Astrocyte (in vitro differentiated cells and primary cell): ENCODE measurements around the gene MSLN. TPM values are rescaled to one million over a fixed set of nuclear protein-coding genes. Genes with fewer than 3 reads are reported as not detected.
A peak's percentile ranks its signal among the peaks of the same experiment; 100 is the strongest.

Experiments
- DNase-seq: peaks from one replicate; pipeline ENCODE4 v3.0.0-alpha.2; 2010; ENCODE audit warnings: low read depth
- FAIRE-seq: peaks from 2 replicates; lab custom pipeline; 2011; peaks lifted over from hg19 to GRCh38; lab: Jason Lieb, UNC
- H2AFZ ChIP-seq: 2 replicates; pipeline ENCODE4 v1.6.0; 2012; ENCODE audit warnings: low read depth, low read length, inconsistent platforms
- H3K27ac ChIP-seq: 2 replicates; pipeline ENCODE4 v1.5.1; 2011; ENCODE audit warnings: low read depth, low read length, inconsistent platforms
- H3K27me3 ChIP-seq: 2 replicates; pipeline ENCODE4 v1.6.0; 2011; ENCODE audit warnings: low read length, inconsistent platforms; ENCODE audit not compliant: insufficient read depth
- H3K36me3 ChIP-seq: 2 replicates; pipeline ENCODE4 v1.5.1; 2011; ENCODE audit warnings: low read length, inconsistent platforms; ENCODE audit not compliant: insufficient read depth
- H3K4me1 ChIP-seq: 2 replicates; pipeline ENCODE4 v1.5.1; 2011; ENCODE audit warnings: low read length, inconsistent platforms; ENCODE audit not compliant: insufficient read depth
- H3K4me2 ChIP-seq: 2 replicates; pipeline ENCODE4 v1.6.0; 2012; ENCODE audit warnings: low read length, inconsistent platforms
- H3K4me3 ChIP-seq: 2 replicates; pipeline ENCODE4 v1.5.1; 2011; ENCODE audit warnings: low read depth, mild to moderate bottlenecking, low read length, inconsistent platforms; ENCODE audit not compliant: insufficient read depth
- H3K79me2 ChIP-seq: 2 replicates; pipeline ENCODE4 v1.6.0; 2012; ENCODE audit warnings: mild to moderate bottlenecking, low read length, inconsistent platforms; ENCODE audit not compliant: insufficient read depth
- H3K9ac ChIP-seq: 2 replicates; pipeline ENCODE4 v1.6.0; 2012; ENCODE audit warnings: mild to moderate bottlenecking, low read length, inconsistent platforms
- H3K9me3 ChIP-seq: 2 replicates; pipeline ENCODE4 v1.5.1; 2012; ENCODE audit warnings: low read depth, mild to moderate bottlenecking, low read length, inconsistent platforms; ENCODE audit not compliant: insufficient read depth
- H4K20me1 ChIP-seq: 2 replicates; pipeline ENCODE4 v1.6.0; 2012; ENCODE audit warnings: low read length, inconsistent platforms; ENCODE audit not compliant: insufficient read depth
- H3K27ac Mint-ChIP-seq: one replicate; pipeline ENCODE4 v1.8.0; 2021; ENCODE audit warnings: mild to moderate bottlenecking, mixed read lengths; ENCODE audit not compliant: unreplicated experiment
- H3K27me3 Mint-ChIP-seq: one replicate; pipeline ENCODE4 v1.8.0; 2021; ENCODE audit warnings: low read depth, mixed read lengths; ENCODE audit not compliant: unreplicated experiment
- H3K36me3 Mint-ChIP-seq: one replicate; pipeline ENCODE4 v1.8.0; 2021; ENCODE audit warnings: low read depth, mixed read lengths; ENCODE audit not compliant: unreplicated experiment
- H3K4me1 Mint-ChIP-seq: one replicate; pipeline ENCODE4 v1.8.0; 2021; ENCODE audit warnings: low read depth, mixed read lengths; ENCODE audit not compliant: unreplicated experiment
- H3K4me3 Mint-ChIP-seq: one replicate; pipeline ENCODE4 v1.8.0; 2021; ENCODE audit warnings: mild to moderate bottlenecking, moderate library complexity, mixed read lengths; ENCODE audit not compliant: unreplicated experiment
- H3K9me3 Mint-ChIP-seq: one replicate; pipeline ENCODE4 v1.8.0; 2021; ENCODE audit warnings: mild to moderate bottlenecking, mixed read lengths; ENCODE audit not compliant: unreplicated experiment
- EZH2 ChIP-seq: IDR thresholded peaks from 2 replicates; pipeline ENCODE4 v1.6.1; 2012; ENCODE audit warnings: mild to moderate bottlenecking, low read length, inconsistent platforms; ENCODE audit not compliant: insufficient read depth
- total RNA-seq: library from RNA; stranded (reverse); gene quantifications from 2 replicates; pipeline ENCODE4 v1.2.1, GENCODE V29; 2021
- TF ChIP-seq, protein P1 (sequence below): IDR thresholded peaks from 2 replicates; pipeline ENCODE4 v1.5.1; 2011; ENCODE audit warnings: low read depth, mild to moderate bottlenecking, inconsistent platforms, low read length, moderate library complexity; ENCODE audit not compliant: insufficient read depth

Gene MSLN
- total RNA-seq, 1 donor from 2014 or later = not detected

DNA sequence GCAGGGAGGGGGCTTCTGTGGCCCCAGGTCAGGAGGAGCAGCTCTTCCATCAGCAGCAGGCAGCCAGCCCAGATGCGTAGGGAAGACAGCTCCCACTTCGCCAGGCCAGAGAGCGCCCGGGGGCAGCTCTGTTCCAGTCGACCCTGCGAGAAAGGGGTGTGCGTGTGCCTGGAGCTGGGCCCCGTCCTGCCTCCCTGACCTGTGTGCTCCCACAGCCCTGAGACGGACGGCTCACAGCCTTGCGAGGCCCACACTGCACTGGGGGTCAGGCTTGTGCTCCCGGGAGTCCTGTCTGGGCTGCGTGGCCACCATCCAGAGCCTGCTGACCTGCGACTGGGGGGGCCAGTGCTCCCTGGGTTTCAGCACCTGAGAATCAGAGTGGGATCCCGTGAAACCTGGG is 469 bp upstream of the MSLN start:
- TF ChIP-seq, protein P1, sequence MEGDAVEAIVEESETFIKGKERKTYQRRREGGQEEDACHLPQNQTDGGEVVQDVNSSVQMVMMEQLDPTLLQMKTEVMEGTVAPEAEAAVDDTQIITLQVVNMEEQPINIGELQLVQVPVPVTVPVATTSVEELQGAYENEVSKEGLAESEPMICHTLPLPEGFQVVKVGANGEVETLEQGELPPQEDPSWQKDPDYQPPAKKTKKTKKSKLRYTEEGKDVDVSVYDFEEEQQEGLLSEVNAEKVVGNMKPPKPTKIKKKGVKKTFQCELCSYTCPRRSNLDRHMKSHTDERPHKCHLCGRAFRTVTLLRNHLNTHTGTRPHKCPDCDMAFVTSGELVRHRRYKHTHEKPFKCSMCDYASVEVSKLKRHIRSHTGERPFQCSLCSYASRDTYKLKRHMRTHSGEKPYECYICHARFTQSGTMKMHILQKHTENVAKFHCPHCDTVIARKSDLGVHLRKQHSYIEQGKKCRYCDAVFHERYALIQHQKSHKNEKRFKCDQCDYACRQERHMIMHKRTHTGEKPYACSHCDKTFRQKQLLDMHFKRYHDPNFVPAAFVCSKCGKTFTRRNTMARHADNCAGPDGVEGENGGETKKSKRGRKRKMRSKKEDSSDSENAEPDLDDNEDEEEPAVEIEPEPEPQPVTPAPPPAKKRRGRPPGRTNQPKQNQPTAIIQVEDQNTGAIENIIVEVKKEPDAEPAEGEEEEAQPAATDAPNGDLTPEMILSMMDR = no peak
- no peak for TF ChIP-seq EZH2
- FAIRE-seq = no peak

DNA sequence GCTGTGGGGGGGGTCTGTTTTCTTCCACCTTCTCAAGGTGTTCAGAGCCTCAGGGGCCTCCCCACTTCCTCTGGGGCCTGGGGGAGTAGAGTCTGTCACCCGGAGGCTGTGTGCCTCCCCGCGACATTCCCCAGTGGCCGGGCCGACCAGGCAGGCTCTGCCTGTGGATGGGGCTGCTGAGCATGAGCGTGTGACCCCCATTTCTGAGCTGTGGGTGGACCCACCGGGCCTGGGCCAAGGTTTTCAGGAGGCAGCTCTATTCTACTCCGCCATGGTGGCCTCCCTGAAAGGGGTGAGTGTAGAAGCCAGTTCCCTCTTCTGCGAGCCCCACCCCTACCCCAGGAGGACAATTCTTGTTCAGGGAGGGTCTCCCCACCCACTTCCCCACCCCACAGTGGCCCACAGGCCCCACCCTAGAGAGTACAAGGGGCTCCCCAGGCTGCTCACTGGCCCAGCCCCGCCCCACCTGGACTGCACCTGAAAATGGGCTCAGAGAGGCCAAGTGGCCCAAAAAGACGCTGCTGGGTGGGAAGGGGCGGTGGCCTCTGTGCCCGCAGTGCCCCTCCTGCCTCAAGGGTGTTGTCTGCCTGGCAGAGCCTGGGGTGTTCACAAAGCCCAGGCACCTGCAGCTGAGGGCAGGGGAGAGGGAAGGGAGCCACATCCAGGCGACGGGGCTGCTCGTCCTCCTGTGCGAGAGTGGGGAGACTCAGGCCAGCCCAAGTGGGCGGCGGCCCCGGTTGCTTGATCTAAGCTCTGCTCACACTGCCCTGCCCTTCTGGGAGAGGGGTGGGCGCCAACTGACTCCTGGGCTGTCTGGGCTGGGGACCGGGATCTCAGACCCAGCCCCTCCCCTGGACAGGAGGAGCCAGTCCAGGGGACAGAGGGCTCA is 1.3 kb downstream of the MSLN start:
- H3K4me1 ChIP-seq = peaks cover 7% of the 10 kb centered on the region
- no peak overlapping the region for H3K4me2 ChIP-seq
- H3K36me3 ChIP-seq = no peaks in the 10 kb centered on the region
- FAIRE-seq (no peak), DNase-seq (no peak)
- no peak overlapping the region for H3K27ac Mint-ChIP-seq
- H3K27me3 Mint-ChIP-seq = peaks cover 6% of the 10 kb centered on the region
- no peaks in the 10 kb centered on the region for H3K9me3 ChIP-seq
- TF ChIP-seq, protein P1 = no peak
- no peak for TF ChIP-seq EZH2
- no peak overlapping the region for H3K4me3 ChIP-seq
- H3K27ac ChIP-seq = no peak overlapping the region
- no peaks in the 10 kb centered on the region for H3K9me3 Mint-ChIP-seq
- H3K27me3 ChIP-seq = no peaks in the 10 kb centered on the region
- no peak overlapping the region for H2AFZ ChIP-seq
- H3K4me1 Mint-ChIP-seq = no peaks in the 10 kb centered on the region
- H3K4me3 Mint-ChIP-seq = no peak overlapping the region
- no peaks in the 10 kb centered on the region for H3K79me2 ChIP-seq
- H3K36me3 Mint-ChIP-seq = peaks cover 3% of the 10 kb centered on the region
- H4K20me1 ChIP-seq = no peaks in the 10 kb centered on the region
- H3K9ac ChIP-seq = no peak overlapping the region

More for the DNA sequence above, 469 bp upstream of the MSLN start:
- no peak overlapping the region for H3K27ac Mint-ChIP-seq
- H2AFZ ChIP-seq = no peak overlapping the region
- no peak overlapping the region for H3K27ac ChIP-seq
- no peak overlapping the region for H3K4me3 ChIP-seq
- no peaks in the 10 kb centered on the region for H3K36me3 ChIP-seq
- DNase-seq = no peak
- no peaks in the 10 kb centered on the region for H3K27me3 ChIP-seq
- H3K27me3 Mint-ChIP-seq = peaks cover 8% of the 10 kb centered on the region
- H3K4me3 Mint-ChIP-seq = no peak overlapping the region
- peaks cover 3% of the 10 kb centered on the region for H3K36me3 Mint-ChIP-seq
- H3K9ac ChIP-seq = no peak overlapping the region
- peaks cover 7% of the 10 kb centered on the region for H3K4me1 ChIP-seq
- H3K79me2 ChIP-seq = no peaks in the 10 kb centered on the region
- H3K4me1 Mint-ChIP-seq = no peaks in the 10 kb centered on the region
- peak overlapping the region; percentile 39 for H3K4me2 ChIP-seq
- H3K9me3 Mint-ChIP-seq = peaks cover 5% of the 10 kb centered on the region
- no peaks in the 10 kb centered on the region for H4K20me1 ChIP-seq
- no peaks in the 10 kb centered on the region for H3K9me3 ChIP-seq
